ENCODE results near the gene IGFBP4.

IGFBP4 gene

DNA sequence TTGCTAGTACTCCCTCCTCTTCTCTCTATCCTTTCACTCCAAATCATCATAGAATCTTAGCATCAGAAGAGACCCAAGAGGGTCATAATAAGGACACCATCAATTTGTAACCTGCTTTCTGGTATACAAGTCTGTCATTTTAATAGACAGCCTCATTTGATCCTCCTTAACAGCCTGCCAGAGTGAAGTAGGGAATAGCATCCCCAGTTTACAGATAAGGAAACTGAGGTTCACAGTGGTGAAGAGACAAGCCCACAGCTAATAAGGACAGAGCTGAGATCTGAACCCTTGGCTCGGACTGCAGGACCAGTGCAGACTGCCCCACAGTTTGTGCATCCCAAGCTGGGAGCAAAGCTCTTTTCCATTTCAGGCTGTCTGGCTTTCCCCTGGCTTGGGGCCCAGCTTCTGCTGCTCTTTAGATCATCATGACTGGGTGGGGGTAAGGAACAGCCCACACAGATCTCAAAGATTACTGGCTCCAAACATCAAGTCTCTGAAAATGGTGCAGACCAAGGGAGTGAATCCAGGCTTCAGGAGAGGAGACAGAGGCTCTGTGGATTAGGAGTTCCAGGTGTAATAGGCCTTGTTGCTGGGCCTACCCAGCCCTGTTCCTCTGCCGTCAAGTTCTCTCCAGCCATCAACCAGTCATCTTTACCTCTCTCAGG lies 10.3 kb upstream of the IGFBP4 start:
- Histone ChIP-seq H3K4me1 (ENCODE audit: control insufficient read depth, insufficient read depth, low read length, unreplicated experiment) (no peaks in the 10 kb centered on the region), H3K79me2 (ENCODE audit: control insufficient read depth, insufficient read depth, low read length, unreplicated experiment) (no peaks in the 10 kb centered on the region), H3K4me3 (ENCODE audit: low read depth, low read length) (no peak overlapping the region), H3K36me3 (ENCODE audit: insufficient read depth, low read length) (no peaks in the 10 kb centered on the region), H2AFZ (ENCODE audit: low read length, unreplicated experiment) (no peak overlapping the region), H3K27ac (ENCODE audit: low read depth, low read length) (no peak overlapping the region), H3K27me3 (ENCODE audit: insufficient read depth, low read length) (no peaks in the 10 kb centered on the region)

DNA sequence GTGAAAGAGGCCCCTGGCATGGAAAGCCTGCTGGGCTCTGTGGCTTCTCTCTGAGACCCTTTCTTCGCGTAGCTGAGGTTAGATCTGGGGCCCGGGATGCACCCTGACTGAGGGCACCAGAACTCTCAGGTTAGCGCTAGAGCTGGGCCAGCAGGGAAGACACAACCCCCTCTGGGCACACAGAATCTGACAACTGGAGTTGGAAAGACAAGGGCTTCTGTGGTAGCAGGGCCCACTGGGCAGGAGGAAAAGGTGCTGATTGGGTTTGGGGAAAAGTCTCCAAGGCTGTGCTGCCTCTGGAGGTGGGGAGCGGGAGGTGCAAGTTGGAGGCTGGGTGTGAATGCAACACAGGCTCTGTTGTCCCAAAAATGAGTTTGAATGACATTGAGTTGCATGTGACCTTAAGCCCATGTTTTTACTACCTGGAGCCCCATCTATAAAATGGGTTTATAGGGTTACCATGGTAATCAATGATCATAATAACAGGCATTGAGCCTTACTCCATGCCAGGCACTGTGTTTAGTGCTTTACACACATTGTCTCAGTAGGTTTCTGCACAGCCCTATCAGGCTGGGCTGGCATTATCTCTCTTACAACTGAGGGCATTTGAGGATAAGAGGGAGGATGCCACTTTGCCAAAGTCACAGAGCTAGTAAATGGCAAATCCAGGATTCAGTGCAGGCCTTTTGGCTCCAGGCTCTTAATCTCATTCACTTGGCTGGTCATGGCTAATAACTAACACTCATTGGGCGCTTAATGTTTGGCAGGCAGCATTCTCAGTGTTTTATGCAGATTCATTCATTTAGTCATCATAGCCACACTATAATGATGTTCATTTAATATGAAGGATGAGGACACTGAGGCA lies 9.5 kb upstream of the IGFBP4 start:
- Histone ChIP-seq H2AFZ (ENCODE audit: low read length, unreplicated experiment) (no peak overlapping the region), H3K4me3 (ENCODE audit: low read depth, low read length) (no peak overlapping the region), H3K27me3 (ENCODE audit: insufficient read depth, low read length) (no peaks in the 10 kb centered on the region), H3K79me2 (ENCODE audit: control insufficient read depth, insufficient read depth, low read length, unreplicated experiment) (no peaks in the 10 kb centered on the region), H3K27ac (ENCODE audit: low read depth, low read length) (no peak overlapping the region), H3K4me1 (ENCODE audit: control insufficient read depth, insufficient read depth, low read length, unreplicated experiment) (no peaks in the 10 kb centered on the region), H3K36me3 (ENCODE audit: insufficient read depth, low read length) (no peaks in the 10 kb centered on the region)

DNA sequence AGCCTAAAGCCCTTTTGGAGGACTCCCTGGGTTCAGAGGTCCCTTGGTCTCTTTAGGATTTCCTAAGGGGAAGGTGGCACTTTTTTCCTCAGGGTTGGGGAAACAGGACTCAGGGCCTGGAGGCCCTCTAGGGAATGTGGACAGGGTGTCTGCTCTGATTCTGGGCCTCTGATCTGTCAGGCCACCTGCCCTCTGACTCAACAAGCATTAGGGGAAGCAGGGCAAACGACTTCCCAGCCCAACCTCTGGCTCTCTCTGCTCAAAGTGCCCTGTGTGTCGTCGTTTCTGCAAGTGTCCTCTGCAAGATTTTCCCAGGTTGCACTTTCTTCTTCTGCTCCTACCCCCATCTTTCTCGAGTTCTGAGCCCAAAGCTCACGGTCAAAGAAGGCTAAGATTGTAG lies 6.6 kb upstream of the IGFBP4 start:
- Histone ChIP-seq H3K27me3 (ENCODE audit: insufficient read depth, low read length) (no peaks in the 10 kb centered on the region), H3K36me3 (ENCODE audit: insufficient read depth, low read length) (no peaks in the 10 kb centered on the region), H3K4me3 (ENCODE audit: low read depth, low read length) (no peak overlapping the region), H2AFZ (ENCODE audit: low read length, unreplicated experiment) (no peak overlapping the region), H3K27ac (ENCODE audit: low read depth, low read length) (no peak overlapping the region), H3K79me2 (ENCODE audit: control insufficient read depth, insufficient read depth, low read length, unreplicated experiment) (no peaks in the 10 kb centered on the region), H3K4me1 (ENCODE audit: control insufficient read depth, insufficient read depth, low read length, unreplicated experiment) (no peaks in the 10 kb centered on the region)

DNA sequence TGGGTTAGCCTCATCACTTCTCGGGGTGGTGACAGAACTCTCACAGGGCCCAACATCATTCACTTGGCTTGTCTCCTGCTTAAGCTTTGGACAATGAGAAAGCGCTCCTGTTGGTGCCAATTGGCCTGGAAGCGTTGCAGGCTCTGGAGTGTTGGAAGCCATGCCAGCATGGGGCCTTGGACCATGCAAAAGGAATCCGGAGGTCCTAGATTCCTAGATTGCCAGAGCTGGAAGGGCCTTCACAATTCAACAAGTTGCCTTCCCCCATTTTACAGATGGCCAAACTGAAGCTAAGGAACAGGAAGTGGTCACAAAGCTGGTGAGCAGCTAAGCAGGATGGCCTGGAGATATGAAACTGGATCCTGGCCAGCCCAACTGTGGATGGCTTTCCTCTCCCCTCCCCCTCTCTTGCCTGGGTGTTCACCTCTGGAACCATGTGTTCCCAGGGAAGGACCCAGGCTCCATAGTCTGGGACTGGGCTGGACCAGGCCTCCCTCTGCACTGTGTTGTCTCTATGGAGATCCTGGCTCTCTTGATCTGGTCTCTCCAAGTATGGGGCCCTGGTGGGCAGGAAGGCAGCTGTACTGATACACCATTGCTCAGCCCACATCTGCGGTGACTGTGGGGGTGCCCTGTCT lies 6.0 kb upstream of the IGFBP4 start:
- no peak overlapping the region for H3K4me3 ChIP-seq (ENCODE audit: low read depth, low read length)
- H3K79me2 ChIP-seq (ENCODE audit: control insufficient read depth, insufficient read depth, low read length, unreplicated experiment): no peaks in the 10 kb centered on the region
- H3K27me3 ChIP-seq (ENCODE audit: insufficient read depth, low read length): no peaks in the 10 kb centered on the region
- no peaks in the 10 kb centered on the region for H3K4me1 ChIP-seq (ENCODE audit: control insufficient read depth, insufficient read depth, low read length, unreplicated experiment)
- no peak overlapping the region for H2AFZ ChIP-seq (ENCODE audit: low read length, unreplicated experiment)
- H3K27ac ChIP-seq (ENCODE audit: low read depth, low read length): no peak overlapping the region
- H3K36me3 ChIP-seq (ENCODE audit: insufficient read depth, low read length): no peaks in the 10 kb centered on the region

DNA sequence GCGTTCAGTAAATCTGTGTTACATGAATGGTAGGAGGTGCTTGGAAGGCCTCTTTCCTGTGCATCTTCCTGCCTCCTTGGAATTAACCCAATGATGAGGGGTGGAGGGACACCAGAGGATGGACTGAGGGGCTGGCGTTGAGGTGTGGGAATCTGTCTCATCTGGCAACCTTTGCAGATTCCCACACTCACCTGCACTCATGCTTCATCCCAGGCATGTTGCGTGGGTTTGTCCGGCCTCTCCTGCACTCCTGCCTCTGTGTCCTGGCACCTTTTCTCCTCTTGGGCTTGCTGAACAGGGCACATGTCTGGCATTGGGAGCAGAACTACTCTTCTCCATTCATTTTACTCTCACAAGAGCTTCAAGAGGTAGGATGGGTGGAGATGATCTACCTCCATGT lies 3.1 kb upstream of the IGFBP4 start:
- no peak overlapping the region for H3K4me3 ChIP-seq (ENCODE audit: low read depth, low read length)
- no peak overlapping the region for H2AFZ ChIP-seq (ENCODE audit: low read length, unreplicated experiment)
- H3K4me1 ChIP-seq (ENCODE audit: control insufficient read depth, insufficient read depth, low read length, unreplicated experiment): no peaks in the 10 kb centered on the region
- H3K79me2 ChIP-seq (ENCODE audit: control insufficient read depth, insufficient read depth, low read length, unreplicated experiment): peaks cover 26% of the 10 kb centered on the region
- 0 out of 2 replicates have a peak, but pooled peaks cover 3% of the 10 kb centered on the region for H3K36me3 ChIP-seq (ENCODE audit: insufficient read depth, low read length)
- H3K27ac ChIP-seq (ENCODE audit: low read depth, low read length): no peak overlapping the region
- no peaks in the 10 kb centered on the region for H3K27me3 ChIP-seq (ENCODE audit: insufficient read depth, low read length)

DNA sequence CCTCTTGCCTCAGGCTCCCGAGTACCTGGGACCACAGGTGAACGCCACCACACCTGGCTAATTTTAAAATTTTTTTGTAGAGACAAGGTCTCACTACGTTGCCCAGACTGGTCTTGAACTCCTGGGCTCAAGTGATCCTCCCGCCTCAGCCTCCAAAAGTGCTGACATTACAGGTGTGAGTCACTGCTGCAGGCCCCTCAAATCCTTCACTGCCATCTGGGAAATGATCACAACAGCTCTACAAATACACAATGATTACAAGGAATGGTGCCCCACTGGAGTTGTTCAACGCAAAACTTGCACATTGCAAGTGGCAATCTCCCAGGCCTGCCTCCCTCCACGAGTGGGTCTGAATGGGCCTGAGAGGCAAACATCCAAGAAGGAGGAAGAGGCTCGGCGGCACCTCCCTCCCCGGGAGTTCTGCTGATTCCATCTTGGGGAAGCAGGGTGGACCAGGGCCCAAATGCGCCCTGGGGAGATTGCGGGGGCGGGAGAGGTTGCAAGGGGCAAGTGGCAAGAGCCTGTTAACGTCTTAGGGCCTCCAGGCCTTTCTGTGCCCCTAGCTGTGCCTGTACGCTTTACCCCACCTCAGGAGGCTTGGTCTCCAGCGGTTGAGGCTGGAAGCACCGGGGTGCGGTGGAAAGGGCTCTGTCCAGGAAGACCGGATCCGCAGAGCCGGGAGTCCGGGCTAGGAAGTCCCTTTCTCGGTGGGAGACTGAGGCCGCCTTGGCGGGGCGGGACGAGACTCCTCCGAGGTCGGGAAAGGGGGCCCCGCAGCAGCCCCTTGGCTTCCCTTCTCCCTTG lies 656 bp upstream of the IGFBP4 start:
- H3K4me1 ChIP-seq (ENCODE audit: control insufficient read depth, insufficient read depth, low read length, unreplicated experiment): peaks cover 12% of the 10 kb centered on the region
- H2AFZ ChIP-seq (ENCODE audit: low read length, unreplicated experiment): no peak overlapping the region
- H3K36me3 ChIP-seq (ENCODE audit: insufficient read depth, low read length): peaks cover 16% of the 10 kb centered on the region; the same call in 1 of the 2 replicates
- H3K4me3 ChIP-seq (ENCODE audit: low read depth, low read length): peak overlapping the region; percentile 96
- peaks cover 50% of the 10 kb centered on the region for H3K79me2 ChIP-seq (ENCODE audit: control insufficient read depth, insufficient read depth, low read length, unreplicated experiment)
- no peaks in the 10 kb centered on the region for H3K27me3 ChIP-seq (ENCODE audit: insufficient read depth, low read length)
- peak overlapping the region; percentile 69 for H3K27ac ChIP-seq (ENCODE audit: low read depth, low read length)

DNA sequence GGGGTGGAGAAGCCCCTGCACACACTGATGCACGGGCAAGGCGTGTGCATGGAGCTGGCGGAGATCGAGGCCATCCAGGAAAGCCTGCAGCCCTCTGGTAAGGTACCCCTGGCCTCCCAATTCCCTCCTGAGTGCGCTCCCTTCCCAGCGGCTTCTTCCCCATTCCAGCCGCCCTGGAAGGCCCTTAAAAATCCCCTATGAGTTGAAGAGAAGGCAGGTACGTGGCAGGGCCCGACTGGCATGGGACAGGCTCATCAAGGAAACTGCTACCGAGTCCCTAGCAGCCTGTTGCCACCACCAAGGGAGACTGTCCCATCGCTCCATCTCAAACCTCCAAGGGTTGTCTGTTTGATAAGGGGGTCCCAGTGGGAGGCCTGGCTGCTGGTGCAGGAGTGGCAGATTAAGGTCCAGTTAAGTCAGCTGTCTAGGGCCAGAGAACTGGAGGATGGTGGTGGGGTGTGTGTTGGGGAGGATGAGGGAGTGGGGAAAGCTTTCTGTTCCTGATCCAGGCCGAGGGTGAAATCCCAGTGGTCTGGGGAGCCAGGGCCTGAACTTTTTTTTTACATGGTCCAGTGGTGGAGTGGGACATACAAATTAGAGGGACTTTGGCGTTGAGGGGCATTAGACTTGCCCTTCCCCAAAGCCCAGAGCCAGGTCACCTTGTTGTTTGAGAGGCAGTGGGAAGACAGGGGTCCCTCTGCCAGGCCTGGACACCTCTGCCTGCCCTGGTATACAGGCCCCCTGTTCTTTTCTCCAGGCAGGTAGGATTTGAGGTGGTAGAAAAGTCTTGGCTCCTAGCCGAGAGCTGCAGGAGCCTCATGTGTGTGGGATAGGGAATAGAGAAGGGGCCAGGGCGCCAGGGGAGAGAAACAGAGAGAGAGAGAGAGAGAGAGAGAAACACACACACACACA lies 994 bp downstream of the IGFBP4 start:
- peaks cover 29% of the 10 kb centered on the region for H3K4me1 ChIP-seq (ENCODE audit: control insufficient read depth, insufficient read depth, low read length, unreplicated experiment)
- peaks cover 21% of the 10 kb centered on the region; the same call in 1 of the 2 replicates for H3K36me3 ChIP-seq (ENCODE audit: insufficient read depth, low read length)
- H2AFZ ChIP-seq (ENCODE audit: low read length, unreplicated experiment): no peak overlapping the region
- peak overlapping the region; percentile 96 for H3K4me3 ChIP-seq (ENCODE audit: low read depth, low read length)
- peak overlapping the region; percentile 69 for H3K27ac ChIP-seq (ENCODE audit: low read depth, low read length)
- H3K79me2 ChIP-seq (ENCODE audit: control insufficient read depth, insufficient read depth, low read length, unreplicated experiment): peaks cover 66% of the 10 kb centered on the region
- no peaks in the 10 kb centered on the region for H3K27me3 ChIP-seq (ENCODE audit: insufficient read depth, low read length)

DNA sequence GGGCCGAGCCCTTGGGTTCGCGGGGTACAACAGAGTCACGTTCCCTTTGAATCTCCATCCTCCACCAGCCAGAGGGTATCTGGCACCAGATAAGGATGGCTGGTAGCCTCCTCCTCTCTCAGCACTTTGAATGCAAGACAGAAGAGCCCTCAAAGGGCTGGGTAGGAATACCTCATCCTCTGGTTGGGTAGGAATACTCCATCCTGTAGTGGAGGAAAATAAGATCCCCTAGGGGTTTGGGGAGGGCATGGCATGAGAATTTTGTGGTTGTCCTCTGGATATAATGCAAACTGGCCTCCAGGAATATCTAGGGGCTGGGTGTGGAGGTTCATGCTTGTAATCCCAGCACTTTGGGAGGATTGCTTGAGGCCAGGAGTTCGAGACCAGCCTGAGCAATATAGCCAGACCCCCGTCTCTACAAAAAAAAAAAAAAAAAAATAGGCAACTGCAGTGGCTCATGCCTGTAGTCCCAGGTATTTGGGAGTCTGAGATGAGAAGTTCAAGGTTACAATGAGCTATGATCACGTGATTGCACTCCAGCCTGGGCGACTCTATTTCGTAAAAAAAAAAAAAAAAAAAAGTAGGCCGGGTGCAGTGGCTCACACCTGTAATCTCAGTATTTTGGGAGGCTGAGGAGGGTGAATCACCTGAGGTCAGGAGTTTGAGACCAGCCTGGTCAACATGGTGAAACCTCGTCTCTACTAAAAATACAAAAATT lies 2.7 kb downstream of the IGFBP4 start:
- H3K36me3 ChIP-seq (ENCODE audit: insufficient read depth, low read length): peaks cover 24% of the 10 kb centered on the region; the same call in 1 of the 2 replicates
- H3K27me3 ChIP-seq (ENCODE audit: insufficient read depth, low read length): no peaks in the 10 kb centered on the region
- H3K4me1 ChIP-seq (ENCODE audit: control insufficient read depth, insufficient read depth, low read length, unreplicated experiment): peaks cover 43% of the 10 kb centered on the region
- H3K79me2 ChIP-seq (ENCODE audit: control insufficient read depth, insufficient read depth, low read length, unreplicated experiment): peaks cover 80% of the 10 kb centered on the region
- no peak overlapping the region for H2AFZ ChIP-seq (ENCODE audit: low read length, unreplicated experiment)
- H3K27ac ChIP-seq (ENCODE audit: low read depth, low read length): peak overlapping the region; percentile 69
- H3K4me3 ChIP-seq (ENCODE audit: low read depth, low read length): peak overlapping the region; percentile 96

DNA sequence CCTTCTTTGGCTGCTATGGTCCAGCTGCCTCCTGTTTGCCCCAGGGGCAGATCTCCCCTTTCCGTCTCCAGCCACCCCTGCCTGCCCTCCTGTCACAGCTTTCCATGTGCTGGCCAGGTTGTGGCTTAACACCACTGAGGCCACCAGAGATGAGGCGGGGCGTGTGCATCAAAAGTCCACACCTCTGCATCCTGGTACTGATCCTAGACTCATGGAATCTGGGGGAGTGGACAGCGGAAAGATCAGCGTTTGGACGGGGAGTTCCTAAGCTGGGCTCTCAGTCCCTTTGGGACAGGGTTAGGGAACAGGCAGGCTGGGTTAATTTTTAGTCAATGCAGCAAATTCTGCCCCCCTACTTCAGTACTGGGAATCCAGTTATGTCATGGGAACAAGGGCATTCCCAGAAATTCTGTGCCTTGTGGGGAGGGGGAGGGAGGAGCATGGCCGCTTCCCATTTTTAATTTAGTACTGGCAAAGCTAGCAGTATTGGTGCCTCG lies 3.9 kb downstream of the IGFBP4 start:
- Histone ChIP-seq H3K4me3 (ENCODE audit: low read depth, low read length) (peak overlapping the region; percentile 96), H3K27ac (ENCODE audit: low read depth, low read length) (peak overlapping the region; percentile 59), H3K27me3 (ENCODE audit: insufficient read depth, low read length) (no peaks in the 10 kb centered on the region), H2AFZ (ENCODE audit: low read length, unreplicated experiment) (no peak overlapping the region), H3K79me2 (ENCODE audit: control insufficient read depth, insufficient read depth, low read length, unreplicated experiment) (peaks cover 90% of the 10 kb centered on the region), H3K4me1 (ENCODE audit: control insufficient read depth, insufficient read depth, low read length, unreplicated experiment) (peaks cover 55% of the 10 kb centered on the region), H3K36me3 (ENCODE audit: insufficient read depth, low read length) (peaks cover 26% of the 10 kb centered on the region; the same call in 1 of the 2 replicates)

Data from ACC112 (cell line).